IPS-18a (cell line): ENCODE data around the gene LYRM4.

Source experiments
- H3K27ac ChIP-seq: one replicate; pipeline ENCODE4 v1.5.1; 2013; ENCODE audit warnings: low read length
- H3K27me3 ChIP-seq: one replicate; pipeline ENCODE4 v1.6.1; 2013; ENCODE audit warnings: mild to moderate bottlenecking, low read length; ENCODE audit not compliant: control insufficient read depth, insufficient read depth
- H3K36me3 ChIP-seq: one replicate; pipeline ENCODE4 v1.6.1; 2013; ENCODE audit warnings: low read depth, low read length; ENCODE audit not compliant: control insufficient read depth
- H3K4me1 ChIP-seq: one replicate; pipeline ENCODE4 v1.6.1; 2013; ENCODE audit warnings: low read depth, low read length; ENCODE audit not compliant: control insufficient read depth
- H3K4me3 ChIP-seq: one replicate; pipeline ENCODE4 v1.5.1; 2013; ENCODE audit warnings: low read length
- H3K9ac ChIP-seq: one replicate; pipeline ENCODE4 v1.6.1; 2013; ENCODE audit warnings: mild to moderate bottlenecking, low read length, moderate library complexity
- H3K9me3 ChIP-seq: one replicate; pipeline ENCODE4 v1.6.1; 2013; ENCODE audit warnings: low read depth, low read length; ENCODE audit not compliant: control insufficient read depth

Gene LYRM4

DNA sequence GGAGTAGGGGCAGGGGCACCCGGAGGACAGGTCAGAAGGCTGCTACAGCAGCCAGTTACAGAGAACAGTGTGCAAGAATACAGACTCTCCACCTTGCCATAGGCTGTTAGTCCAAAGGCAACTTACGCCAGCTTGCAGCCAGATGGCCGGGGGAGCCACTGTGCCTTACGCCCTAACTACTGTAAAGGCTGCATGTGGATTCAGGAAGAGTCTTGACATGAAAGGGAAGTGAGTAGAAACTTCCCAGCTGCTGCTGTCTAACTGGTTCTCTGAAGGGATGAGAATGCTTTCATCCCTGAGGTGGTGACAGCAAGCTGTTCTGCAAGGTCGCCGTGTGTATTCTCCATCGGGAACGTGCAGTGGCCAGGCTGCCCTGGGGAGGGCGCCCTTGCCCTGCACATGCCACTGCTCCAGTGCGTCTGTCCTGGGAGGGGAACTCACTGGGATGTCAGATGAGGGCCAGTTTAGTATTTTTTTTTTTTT lies 46.1 kb downstream of the LYRM4 start:
- Histone ChIP-seq H3K4me1 (peaks cover 4% of the 10 kb centered on the region), H3K27ac (no peak overlapping the region), H3K36me3 (peaks cover 11% of the 10 kb centered on the region), H3K9me3 (no peaks in the 10 kb centered on the region), H3K4me3 (no peak overlapping the region), H3K9ac (no peak overlapping the region), H3K27me3 (no peaks in the 10 kb centered on the region)

DNA sequence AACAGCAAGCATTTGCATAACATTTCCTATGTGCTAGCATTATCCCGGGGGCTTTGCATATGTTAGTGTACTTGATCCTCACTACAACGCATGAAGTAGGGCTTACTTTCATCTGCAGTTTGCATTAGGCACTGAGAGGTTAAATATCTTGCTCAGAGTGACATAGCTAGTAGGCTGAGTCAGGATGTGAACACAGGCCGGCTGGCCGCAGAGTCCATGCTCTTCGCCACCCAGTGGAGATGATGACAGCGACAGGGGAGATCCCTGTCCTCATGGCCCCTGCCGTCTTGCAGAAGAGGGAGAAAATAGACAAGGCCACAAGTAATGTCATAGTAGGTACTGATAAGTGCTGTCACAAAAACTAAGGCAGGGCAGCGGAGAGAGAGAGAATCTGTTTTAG lies 46.9 kb downstream of the LYRM4 start:
- Histone ChIP-seq H3K9me3 (no peaks in the 10 kb centered on the region), H3K4me1 (peaks cover 4% of the 10 kb centered on the region), H3K27me3 (no peaks in the 10 kb centered on the region), H3K4me3 (no peak overlapping the region), H3K9ac (no peak overlapping the region), H3K27ac (no peak overlapping the region), H3K36me3 (peaks cover 11% of the 10 kb centered on the region)

DNA sequence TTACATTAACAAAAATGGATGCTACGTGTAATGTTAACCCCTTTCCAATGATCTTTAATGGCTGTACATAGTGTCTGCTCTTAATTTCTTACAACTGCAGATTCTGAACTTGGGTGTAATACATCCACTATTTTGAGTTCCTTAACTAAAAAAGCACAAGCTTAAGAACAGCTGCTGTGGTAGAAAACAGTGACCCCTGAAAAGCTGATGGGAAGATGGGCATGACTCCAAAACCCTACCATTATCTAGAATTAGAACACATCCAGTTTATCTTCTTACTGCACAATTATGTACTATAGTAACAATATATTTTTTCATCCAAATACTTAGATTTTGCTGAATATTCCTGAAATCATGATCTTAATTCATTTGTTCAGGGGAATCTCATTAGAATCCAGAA lies 49.3 kb downstream of the LYRM4 start:
- Histone ChIP-seq H3K4me1 (no peaks in the 10 kb centered on the region), H3K9ac (no peak overlapping the region), H3K9me3 (no peaks in the 10 kb centered on the region), H3K27ac (no peak overlapping the region), H3K36me3 (peaks cover 11% of the 10 kb centered on the region), H3K4me3 (no peak overlapping the region), H3K27me3 (no peaks in the 10 kb centered on the region)

DNA sequence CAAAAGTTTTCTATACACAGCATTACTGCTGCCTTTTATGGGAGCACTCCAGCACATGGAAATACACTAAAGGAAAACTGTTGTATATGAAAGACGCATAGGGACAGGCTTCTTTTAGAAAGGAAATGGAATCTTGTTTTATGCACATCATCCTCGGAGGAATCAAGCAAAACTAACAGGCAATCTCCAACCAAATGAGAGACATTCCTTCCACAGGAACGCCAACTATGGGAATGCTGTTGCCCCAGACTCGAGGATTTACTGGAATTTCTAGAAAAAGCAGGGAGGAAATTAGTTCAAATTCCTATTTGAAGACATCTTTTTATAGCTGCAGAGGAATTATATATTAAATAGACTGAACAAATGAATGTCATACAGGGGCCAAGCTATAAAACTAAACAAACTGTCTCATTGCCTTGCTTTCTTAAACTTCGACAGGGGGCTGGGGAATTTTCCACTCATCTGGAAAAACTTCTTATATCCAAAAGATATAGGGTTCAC lies 52.2 kb downstream of the LYRM4 start:
- Histone ChIP-seq H3K27ac (no peak overlapping the region), H3K9me3 (no peaks in the 10 kb centered on the region), H3K4me3 (no peak overlapping the region), H3K27me3 (no peaks in the 10 kb centered on the region), H3K4me1 (peaks cover 14% of the 10 kb centered on the region), H3K36me3 (peaks cover 7% of the 10 kb centered on the region), H3K9ac (no peak overlapping the region)

DNA sequence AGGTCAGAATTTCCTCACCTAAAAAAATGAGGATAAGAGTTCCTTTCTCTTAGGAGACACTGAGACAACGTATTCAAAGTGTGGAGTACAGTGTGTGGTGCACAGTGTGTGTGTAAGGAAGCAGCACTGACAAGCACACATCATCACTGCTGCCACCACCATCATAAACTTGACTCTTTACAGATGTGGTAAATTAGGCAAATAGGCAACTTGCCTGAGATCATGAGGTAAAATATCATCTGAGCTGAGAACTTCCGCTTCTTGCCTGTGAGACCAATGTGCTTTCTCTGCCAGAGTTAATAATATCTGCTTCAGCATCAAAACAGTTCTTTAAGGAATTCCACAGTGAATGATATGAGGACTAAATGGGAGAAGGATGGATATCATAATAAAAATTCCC lies 52.7 kb downstream of the LYRM4 start:
- Histone ChIP-seq H3K4me3 (no peak overlapping the region), H3K36me3 (peaks cover 2% of the 10 kb centered on the region), H3K9ac (no peak overlapping the region), H3K27me3 (no peaks in the 10 kb centered on the region), H3K27ac (no peak overlapping the region), H3K4me1 (peaks cover 14% of the 10 kb centered on the region), H3K9me3 (no peaks in the 10 kb centered on the region)

DNA sequence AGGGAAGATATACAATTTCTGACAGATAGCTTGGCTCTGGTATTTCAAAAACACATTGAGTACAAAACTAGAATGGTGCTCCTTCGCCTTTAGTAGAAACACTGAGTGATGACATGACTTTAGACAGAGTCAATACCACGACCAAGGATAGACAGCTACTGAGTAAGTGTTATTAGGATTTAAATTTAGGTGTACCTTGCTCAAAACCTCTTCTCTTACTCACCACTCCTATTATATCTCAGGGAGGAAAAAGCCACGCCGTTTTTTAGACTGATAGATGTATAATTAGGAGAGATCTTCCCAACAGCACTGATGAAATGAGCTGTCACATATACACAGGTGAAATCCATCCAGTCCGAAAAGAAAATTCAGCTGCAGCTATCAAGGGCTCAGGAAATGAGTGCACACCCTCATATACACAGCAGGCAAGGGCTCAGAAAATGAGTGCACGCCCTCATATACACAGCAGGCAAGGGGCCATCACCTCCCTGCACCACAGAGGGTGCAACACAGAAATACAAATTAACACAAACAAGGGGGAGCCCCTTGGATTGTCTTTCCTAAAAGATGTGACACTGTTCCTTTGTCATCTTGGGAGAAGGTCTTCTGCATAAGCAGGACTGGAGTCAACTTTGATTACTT lies 53.7 kb downstream of the LYRM4 start:
- Histone ChIP-seq H3K4me3 (no peak overlapping the region), H3K9me3 (no peaks in the 10 kb centered on the region), H3K27ac (no peak overlapping the region), H3K36me3 (no peaks in the 10 kb centered on the region), H3K9ac (no peak overlapping the region), H3K27me3 (no peaks in the 10 kb centered on the region), H3K4me1 (peaks cover 14% of the 10 kb centered on the region)

DNA sequence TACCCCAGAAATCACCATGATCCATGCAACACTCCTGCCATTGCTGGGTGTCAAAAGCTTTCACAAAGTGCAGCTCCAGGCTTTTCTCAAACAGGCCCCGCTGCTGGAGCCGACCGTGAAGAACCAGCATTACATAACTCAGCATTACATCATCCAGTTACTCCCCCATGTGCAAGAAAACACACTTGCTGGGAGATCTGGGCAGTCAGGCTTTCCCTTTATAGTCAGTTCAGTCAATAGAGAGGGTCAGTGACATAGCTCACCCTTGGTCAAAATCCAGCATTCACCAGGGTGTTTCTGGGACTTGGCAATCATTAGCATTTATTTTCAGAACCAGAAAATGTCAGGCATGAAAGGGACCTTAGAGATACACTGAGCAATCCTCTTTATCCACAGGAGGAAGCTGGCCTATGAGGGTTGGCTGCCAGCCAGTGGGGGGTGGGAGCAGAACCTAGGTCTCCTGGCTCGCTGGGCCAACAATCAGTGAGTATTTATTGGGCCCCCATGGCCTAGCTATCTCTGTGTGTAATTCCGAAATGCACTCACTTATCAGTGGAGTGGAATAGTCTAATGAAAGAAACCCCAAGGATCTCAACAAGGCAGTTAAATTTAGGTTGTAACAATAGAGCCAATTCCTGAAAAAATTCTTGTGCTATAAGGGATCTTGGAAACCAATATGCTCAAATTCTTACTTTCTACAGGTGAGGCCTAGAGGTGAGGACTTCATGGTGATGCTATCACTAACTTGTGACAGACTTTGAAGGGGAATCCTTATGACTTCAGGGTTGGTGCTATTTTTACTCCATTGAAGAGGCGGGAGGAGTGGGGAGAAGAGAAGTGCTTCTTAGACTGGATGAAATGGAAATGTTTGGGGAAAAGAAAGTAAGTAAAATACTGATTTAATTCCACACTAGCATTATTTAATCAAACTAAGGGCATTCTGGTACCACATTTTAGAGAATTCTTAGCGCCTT lies 54.6 kb downstream of the LYRM4 start:
- Histone ChIP-seq H3K36me3 (no peaks in the 10 kb centered on the region), H3K9me3 (no peaks in the 10 kb centered on the region), H3K4me3 (no peak overlapping the region), H3K27ac (no peak overlapping the region), H3K27me3 (no peaks in the 10 kb centered on the region), H3K9ac (no peak overlapping the region), H3K4me1 (peaks cover 14% of the 10 kb centered on the region)

DNA sequence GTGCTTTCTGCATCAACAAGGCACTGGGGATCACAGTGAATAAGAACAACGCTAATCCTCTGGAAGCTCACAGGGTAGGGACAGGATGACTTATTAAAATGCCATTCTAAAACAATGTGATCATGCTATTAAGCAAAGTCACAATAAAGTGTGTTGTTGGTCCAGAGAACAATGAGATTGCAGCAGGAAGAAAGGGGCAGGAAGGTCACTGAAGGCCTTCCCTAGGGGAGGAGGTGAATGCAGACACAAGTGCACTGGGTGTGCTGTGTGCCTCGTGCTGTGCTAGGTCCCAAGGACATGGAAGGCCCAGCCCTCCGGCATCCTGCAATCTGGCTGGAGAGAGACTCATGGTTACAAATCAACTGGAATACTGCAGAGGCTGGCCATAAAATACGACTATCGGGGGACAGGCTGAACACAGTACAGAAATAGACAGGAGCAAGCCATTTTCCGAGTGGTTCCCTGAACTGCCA lies 55.7 kb downstream of the LYRM4 start:
- Histone ChIP-seq H3K4me1 (peaks cover 14% of the 10 kb centered on the region), H3K36me3 (no peaks in the 10 kb centered on the region), H3K9ac (no peak overlapping the region), H3K27me3 (no peaks in the 10 kb centered on the region), H3K27ac (no peak overlapping the region), H3K9me3 (no peaks in the 10 kb centered on the region), H3K4me3 (no peak overlapping the region)

DNA sequence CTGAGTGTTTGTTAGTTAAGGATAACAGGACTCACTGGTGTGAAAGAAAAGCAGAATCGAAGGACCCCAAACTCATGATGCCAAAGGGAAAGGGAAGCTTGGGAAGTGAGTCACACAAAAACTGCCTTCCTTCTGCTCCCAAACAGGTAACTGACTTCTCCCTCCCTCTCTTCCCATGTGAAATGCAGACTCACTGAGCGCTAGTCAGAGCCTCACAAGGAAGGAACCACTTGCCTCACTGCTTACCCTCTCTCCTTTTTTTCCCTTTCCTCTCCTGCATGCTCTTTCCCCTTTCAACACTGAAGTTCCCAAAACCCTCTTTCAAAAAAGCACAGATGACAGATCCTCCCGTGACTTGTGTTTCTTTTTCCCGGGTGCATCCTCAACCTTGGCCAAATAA lies 56.4 kb downstream of the LYRM4 start:
- no peak overlapping the region for H3K9ac ChIP-seq
- H3K27ac ChIP-seq = no peak overlapping the region
- no peaks in the 10 kb centered on the region for H3K27me3 ChIP-seq
- H3K4me3 ChIP-seq = no peak overlapping the region
- H3K36me3 ChIP-seq = no peaks in the 10 kb centered on the region
- peaks cover 14% of the 10 kb centered on the region for H3K4me1 ChIP-seq
- H3K9me3 ChIP-seq = no peaks in the 10 kb centered on the region

DNA sequence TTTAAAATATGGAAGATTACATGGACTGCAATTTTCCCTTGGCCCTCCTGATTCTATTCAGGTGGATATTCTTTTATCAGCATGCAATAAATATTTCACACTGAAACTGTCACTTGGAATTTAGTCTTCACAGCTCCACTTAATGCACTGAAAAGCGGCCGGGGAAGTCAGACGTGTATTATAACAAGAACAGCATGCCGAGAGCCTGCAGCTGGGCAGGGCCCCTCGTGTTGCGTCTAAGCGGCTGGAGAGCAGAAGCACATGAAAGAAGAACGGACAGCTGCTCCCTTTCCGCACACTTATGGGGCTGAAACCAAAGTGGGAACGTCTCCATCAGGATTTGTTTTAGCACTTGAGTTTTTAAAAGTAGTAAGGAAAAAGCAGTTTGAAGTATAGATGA lies 57.2 kb downstream of the LYRM4 start:
- Histone ChIP-seq H3K27ac (no peak overlapping the region), H3K4me1 (peaks cover 14% of the 10 kb centered on the region)

DNA sequence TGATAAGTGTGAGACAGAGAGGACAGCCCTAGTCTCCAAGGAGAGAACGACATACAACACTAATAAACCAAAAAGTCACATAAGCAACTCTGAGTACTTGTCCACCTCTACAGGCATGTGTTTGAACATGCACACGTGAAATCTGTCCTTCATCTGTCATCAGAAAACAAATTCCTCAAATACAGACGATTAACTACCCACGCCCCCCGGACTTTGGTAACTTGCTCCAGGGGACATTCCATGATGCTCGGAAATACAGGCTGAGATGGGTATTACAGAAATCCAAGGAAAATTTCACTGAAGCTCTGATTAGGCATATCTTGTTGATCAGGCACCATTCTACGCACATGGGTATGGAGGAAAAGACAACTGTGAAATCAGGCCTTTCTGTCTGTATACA lies 57.8 kb downstream of the LYRM4 start:
- Histone ChIP-seq H3K9ac (no peak overlapping the region), H3K27ac (no peak overlapping the region), H3K27me3 (no peaks in the 10 kb centered on the region), H3K9me3 (no peaks in the 10 kb centered on the region), H3K36me3 (no peaks in the 10 kb centered on the region), H3K4me3 (no peak overlapping the region), H3K4me1 (peaks cover 14% of the 10 kb centered on the region)

More for the DNA sequence above, 57.2 kb downstream of the LYRM4 start:
- Histone ChIP-seq H3K27me3 (no peaks in the 10 kb centered on the region), H3K9me3 (no peaks in the 10 kb centered on the region), H3K36me3 (no peaks in the 10 kb centered on the region), H3K9ac (no peak overlapping the region), H3K4me3 (no peak overlapping the region)
